ENCODE measurements around the gene PARP16.

Gene PARP16

DNA sequence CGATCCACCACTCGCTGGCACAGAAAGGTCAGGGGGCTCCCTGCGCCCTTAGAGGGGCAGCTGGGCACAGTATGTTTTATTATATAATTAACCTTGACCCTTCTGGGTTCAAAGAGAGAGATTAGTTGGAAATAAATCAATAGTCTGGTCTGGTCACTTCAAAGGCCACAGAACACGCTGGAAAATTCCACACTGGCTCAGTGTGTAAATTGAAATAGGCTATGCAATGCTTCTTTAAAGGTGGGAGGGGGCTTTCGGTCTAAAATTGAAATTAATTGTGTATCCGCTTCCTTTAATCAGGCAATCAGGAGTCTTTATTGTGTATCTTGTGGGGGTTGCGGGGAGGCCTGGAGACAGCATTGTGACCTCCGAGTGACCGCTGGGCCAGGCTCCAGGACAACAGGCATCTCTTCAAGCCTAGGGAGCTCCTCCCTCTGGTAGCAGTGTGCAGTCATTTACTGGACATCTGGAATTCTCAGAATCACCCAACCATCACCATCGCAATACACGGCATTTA is 25.8 kb upstream of the PARP16 start:
- H3K27ac ChIP-seq: no peak overlapping the region
- DNase-seq (ENCODE audit: low read depth, low spot score): no peak

DNA sequence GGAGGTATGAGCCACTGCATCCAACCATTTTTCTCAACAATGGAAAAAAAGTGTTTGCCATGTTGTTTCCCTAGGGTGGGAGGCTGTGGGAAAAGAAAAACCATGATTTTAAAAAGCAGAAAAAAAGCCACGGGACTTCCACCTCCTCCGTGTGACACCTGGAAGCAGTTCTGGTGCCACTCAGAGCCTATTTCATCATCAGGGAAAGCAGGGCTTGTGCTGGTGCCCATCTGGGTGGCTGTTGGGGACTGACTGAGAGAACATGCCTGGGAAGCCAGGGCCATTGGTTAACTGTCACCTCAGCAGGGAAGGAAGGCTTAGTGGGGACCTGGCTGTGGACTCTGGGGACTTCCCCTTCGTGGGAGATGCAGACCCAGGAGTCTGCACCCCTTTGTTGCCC is 25.1 kb upstream of the PARP16 start:
- no peak for DNase-seq (ENCODE audit: low read depth, low spot score)
- H3K27ac ChIP-seq: no peak overlapping the region

DNA sequence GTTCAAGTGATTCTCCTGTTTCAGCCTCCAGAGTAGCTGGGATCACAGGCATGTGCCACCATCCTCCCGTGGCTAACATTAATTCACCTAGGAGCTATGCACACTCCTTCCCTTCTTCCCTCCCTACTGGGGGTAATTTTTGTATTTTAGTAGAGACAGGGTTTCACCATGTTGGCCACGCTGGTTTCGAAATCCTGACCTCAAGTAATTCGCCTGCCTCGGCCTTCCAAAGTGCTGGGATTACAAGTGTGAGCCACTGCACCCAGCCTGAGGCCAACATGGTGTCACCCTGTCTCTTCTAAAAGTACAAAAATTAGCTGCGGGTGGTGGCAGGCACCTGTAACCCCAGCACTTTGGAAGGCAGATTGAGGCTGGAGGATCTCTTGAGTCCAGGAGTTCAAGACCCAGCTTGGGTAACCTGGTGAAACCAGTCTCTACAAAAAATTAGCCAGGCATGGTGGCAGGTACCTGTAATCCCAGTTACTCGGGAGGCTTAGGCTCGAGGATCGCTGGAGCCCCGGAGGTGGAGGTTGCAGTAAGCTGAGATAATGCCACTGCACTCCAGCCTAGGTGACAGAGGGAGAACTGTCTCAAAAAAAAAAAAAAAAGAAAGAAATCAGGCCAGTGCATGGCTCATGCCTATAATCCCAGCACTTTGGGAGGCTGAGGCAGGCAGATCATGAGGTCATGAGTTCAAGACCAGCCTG is 23.9 kb upstream of the PARP16 start:
- H3K27ac ChIP-seq: no peak overlapping the region
- DNase-seq (ENCODE audit: low read depth, low spot score): no peak

DNA sequence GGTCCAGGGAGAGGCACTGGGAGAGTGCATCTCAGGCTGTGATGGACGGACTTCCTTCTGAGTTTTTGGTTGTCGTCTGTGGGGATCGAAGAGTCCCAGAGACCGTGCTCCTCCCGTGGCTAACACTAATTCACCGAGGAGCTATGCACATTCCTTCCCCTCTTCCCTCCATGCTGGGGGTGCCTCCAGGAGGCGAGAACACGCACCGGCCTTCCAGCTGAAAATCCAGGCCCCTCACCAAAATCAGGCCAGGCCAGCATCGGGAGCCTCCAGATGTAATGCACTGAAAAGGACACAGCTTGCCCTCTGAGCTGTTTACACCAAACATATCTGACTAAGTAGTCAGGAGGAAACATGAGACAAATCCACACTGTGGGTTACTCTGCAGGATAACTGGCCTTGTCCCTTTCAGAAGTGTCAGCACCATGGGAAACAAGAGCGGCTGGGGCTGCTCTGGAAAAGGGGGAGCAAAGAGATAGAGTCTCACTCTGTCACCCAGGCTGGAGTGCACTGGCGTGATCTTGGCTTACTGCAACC is 23.3 kb upstream of the PARP16 start:
- no peak overlapping the region for H3K27ac ChIP-seq
- DNase-seq (ENCODE audit: low read depth, low spot score): no peak

DNA sequence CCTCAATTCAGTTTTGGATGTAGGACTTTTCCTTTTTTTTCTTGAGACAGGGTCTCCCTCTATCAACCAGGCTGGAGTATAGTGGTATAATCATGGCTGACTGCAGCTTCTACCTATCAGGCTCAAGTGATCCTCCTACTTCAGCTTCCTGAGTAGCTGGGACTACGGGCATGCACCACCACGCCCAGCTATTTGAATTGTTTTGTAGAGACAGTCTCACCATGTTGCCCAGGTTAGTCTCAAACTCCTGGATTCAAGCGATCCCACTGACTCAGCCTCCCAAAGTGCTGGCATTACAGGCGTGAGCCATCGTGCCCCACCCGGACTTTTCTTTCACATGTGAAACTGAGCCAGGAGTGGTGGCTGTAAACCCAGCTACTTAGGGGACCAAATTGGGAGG is 21.3 kb upstream of the PARP16 start:
- DNase-seq (ENCODE audit: low read depth, low spot score): no peak
- H3K27ac ChIP-seq: peak overlapping the region; percentile 17

GRCh38 chr15:65306551-65306950 is 19.9 kb upstream of the PARP16 start:
- DNase-seq (ENCODE audit: low read depth, low spot score): no peak
- H3K27ac ChIP-seq: no peak overlapping the region

DNA sequence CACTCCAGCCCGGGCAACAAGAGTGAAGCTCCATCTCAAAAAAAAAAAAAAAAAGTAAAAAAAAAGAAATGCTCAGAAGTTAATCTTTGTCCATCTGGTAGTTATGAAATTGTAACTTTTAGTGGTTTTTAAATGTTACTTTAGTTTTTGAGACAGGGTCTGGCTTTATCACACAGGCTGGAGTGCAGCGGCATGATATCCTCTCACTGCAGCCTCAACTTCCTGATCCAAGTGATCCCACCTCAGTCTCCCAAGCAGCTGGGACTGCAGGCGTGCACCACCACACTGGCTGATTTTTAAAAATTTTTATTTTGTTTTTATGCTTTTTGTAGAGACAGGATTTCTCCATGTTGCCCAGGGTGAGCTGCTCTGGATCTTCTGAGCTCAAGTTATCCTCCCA is 19.1 kb upstream of the PARP16 start:
- DNase-seq (ENCODE audit: low read depth, low spot score): no peak
- H3K27ac ChIP-seq: no peak overlapping the region

DNA sequence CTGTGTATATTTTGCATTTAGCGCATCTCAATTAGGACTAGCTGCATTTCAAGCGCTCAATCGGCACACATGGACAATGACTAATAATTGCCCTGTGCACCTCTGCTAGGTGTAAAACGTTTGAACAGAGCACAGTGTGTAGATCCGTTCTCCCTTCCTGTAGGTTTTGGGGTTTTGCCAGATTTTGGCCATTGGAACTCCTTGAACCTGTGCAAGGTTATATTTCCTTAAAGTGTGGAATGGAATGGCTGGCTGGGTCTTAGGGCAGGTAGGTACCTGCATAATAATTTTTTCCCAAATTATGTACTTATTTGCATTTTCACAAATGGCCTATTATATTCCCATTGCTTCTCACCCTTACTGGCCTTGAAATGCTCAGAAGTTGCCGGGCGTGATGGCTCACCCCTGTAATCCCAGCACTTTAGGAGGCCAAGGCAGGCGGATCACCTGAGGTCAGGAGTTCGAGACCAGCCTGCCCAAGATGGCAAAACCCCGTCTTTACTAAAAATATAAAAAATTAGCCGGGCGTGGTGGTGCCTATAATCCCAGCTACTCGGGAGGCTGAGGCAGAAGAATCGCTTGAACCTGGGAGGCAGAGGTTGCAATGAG is 18.6 kb upstream of the PARP16 start:
- DNase-seq (ENCODE audit: low read depth, low spot score): peak; percentile 97
- H3K27ac ChIP-seq: peak overlapping the region; percentile 69

- DNase-seq (ENCODE audit: low read depth, low spot score): peak; percentile 99
- peak within 1 kb of the TSS; percentile 69 for H3K27ac ChIP-seq
Observed at GRCh38 chr15:65304381-65305149, 17.9 kb upstream of the PARP16 start, which contains the start of gene RNU5B-1. Gene RNU5B-1 (plus strand): TSS chr15:65304677.

GRCh38 chr15:65303687-65304380 is 17.2 kb upstream of the PARP16 start:
- no peak for DNase-seq (ENCODE audit: low read depth, low spot score)
- H3K27ac ChIP-seq: peak overlapping the region; percentile 69

DNA sequence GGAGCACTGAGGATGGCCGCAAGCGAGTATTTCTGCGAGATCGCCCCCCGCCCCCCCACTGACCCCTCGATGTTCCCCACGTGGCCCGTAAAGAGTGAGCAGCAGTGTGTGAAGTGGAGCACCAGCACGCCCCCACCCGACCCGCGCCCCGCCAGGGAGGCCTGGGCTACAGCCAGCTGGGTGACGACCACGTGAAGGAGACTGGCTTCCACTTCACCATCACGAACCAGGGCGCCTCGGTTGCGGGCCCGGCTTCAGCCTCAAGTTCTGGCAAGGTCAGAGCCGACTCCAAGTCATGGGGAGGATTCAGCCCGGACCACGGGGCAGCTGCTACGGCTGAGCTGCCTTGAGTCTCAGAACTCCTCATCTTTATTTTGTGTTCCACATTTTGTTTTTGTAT is 15.4 kb upstream of the PARP16 start:
- H3K27ac ChIP-seq: no peak overlapping the region
- no peak for DNase-seq (ENCODE audit: low read depth, low spot score)

- no peak for DNase-seq (ENCODE audit: low read depth, low spot score)
- H3K27ac ChIP-seq: no peak overlapping the region
Observed at GRCh38 chr15:65300924-65301441, 14.3 kb upstream of the PARP16 start.

- DNase-seq (ENCODE audit: low read depth, low spot score): no peak
- no peak overlapping the region for H3K27ac ChIP-seq
Observed at GRCh38 chr15:65298731-65299130, 12.0 kb upstream of the PARP16 start.

DNA sequence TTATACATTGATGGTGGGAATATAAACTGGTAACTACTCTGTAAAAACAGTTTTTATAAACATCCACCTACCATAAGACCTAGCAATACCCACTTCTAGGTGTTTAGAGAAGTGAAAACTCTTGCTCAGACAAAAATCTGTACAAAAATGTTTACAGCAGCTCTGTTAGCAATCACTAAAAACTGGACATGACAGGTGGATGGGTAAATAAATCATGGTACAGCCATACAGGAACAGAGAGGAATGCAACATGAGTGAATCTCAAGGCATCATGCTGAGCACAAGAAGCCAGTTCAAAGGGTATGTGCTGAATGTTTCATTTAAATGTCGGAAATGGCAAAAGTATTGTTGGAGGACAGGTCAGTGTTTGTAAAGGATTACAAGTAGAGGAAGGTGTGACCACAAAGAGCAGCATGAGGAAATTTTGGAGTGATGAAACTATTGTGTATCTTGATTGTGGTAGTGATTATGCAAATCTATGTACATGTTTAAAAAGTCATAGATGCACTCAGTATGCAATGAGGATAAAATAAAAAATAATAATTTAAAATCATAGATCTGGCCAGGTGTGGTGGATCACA is 6.3 kb upstream of the PARP16 start:
- DNase-seq (ENCODE audit: low read depth, low spot score): peak; percentile 41
- no peak overlapping the region for H3K27ac ChIP-seq

- H3K27ac ChIP-seq: no peak overlapping the region
- DNase-seq (ENCODE audit: low read depth, low spot score): no peak
Observed at GRCh38 chr15:65290228-65290627, 3.5 kb upstream of the PARP16 start.

- DNase-seq (ENCODE audit: low read depth, low spot score): no peak
- no peak overlapping the region for H3K27ac ChIP-seq
Observed at GRCh38 chr15:65289261-65289854, 2.7 kb upstream of the PARP16 start.

DNA sequence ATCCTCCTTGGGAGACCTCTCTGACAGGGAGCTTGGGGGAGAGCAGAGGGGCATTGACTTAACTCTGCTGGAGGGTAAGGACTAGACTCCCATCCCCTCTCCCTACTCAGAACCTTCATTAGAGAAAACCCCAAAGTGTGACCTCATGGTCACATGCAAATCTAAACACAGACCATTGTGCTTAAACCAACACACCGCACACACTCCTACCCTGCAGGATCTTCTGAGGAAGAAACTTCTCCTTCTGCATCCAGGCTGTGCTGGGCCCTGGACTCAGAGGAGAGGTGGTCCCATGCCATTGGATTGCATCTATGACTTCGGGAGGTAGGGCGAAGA is 805 bp upstream of the PARP16 start:
- no peak overlapping the region for H3K27ac ChIP-seq

GRCh38 chr15:65286069-65286703 is 497 bp downstream of the PARP16 start:
- peak overlapping the region; percentile 42 for H3K27ac ChIP-seq
- DNase-seq (ENCODE audit: low read depth, low spot score): no peak

More for the DNA sequence above, 805 bp upstream of the PARP16 start:
- DNase-seq (ENCODE audit: low read depth, low spot score): no peak
